Caco-2 (cell line): ENCODE data around the gene CAMK2G. TPM values are rescaled to one million over a fixed set of nuclear protein-coding genes. Genes with fewer than 3 reads are reported as not detected.

Experiments used
- BruUV-seq: library from RNA; stranded (reverse); fragments of 400-500 nt; replicated peaks from 2 replicates; lab custom pipeline; 2021; lab: Mats Ljungman, UMichigan
- CTCF ChIA-PET: fragments of 300-600 bp; sonication (Branson Sonifier 250); formaldehyde crosslinking; loops from one replicate; lab custom pipeline; 2022; ENCODE audit warnings: antibody characterized with exemption; lab: Charles Lee
- POLR2A ChIA-PET: fragments of 300-600 bp; sonication (Branson Sonifier 250); formaldehyde crosslinking; loops from one replicate; lab custom pipeline; 2022; ENCODE audit warnings: antibody characterized with exemption; lab: Charles Lee
- DNase-seq, 2 experiments: peaks; one replicate each; pipeline versions ENCODE4 v3.0.0 to v3.0.0-alpha.2; 2020 to 2022
- H3K27me3 ChIP-seq: replicated peaks from 2 replicates; pipeline ENCODE4 v1.6.0; 2011; ENCODE audit warnings: low read length; ENCODE audit not compliant: control insufficient read depth, insufficient read depth
- H3K36me3 ChIP-seq: 2 replicates; pipeline ENCODE4 v1.5.1; 2011; ENCODE audit warnings: low read length; ENCODE audit not compliant: control insufficient read depth, insufficient read depth
- H3K4me1 ChIP-seq: fragments of 250-450 bp; sonication (Bioruptor Pico); 2 replicates; pipeline ENCODE4 v1.5.1; 2020; ENCODE audit warnings: mild to moderate bottlenecking
- H3K4me3 ChIP-seq: 2 replicates; pipeline ENCODE4 v1.5.1; 2011; ENCODE audit warnings: low read depth, mild to moderate bottlenecking, control low read depth, low read length
- H3K9me3 ChIP-seq: fragments of 250-450 bp; sonication (Bioruptor Pico); 2 replicates; pipeline ENCODE4 v1.5.1; 2020; ENCODE audit warnings: mild to moderate bottlenecking, moderate library complexity
- H3K27ac Mint-ChIP-seq: one replicate; pipeline ENCODE4 v1.8.0; 2022; ENCODE audit warnings: mixed read lengths; ENCODE audit not compliant: unreplicated experiment
- H3K27me3 Mint-ChIP-seq: one replicate; pipeline ENCODE4 v1.8.0; 2022; ENCODE audit warnings: mixed read lengths; ENCODE audit not compliant: insufficient read depth, unreplicated experiment
- H3K36me3 Mint-ChIP-seq: one replicate; pipeline ENCODE4 v1.8.0; 2022; ENCODE audit warnings: mild to moderate bottlenecking, mixed read lengths; ENCODE audit not compliant: insufficient read depth, unreplicated experiment
- H3K4me1 Mint-ChIP-seq: one replicate; pipeline ENCODE4 v1.8.0; 2022; ENCODE audit warnings: low read depth, mixed read lengths; ENCODE audit not compliant: unreplicated experiment
- H3K4me3 Mint-ChIP-seq: one replicate; pipeline ENCODE4 v1.8.0; 2022; ENCODE audit warnings: mild to moderate bottlenecking, moderate library complexity, mixed read lengths; ENCODE audit not compliant: unreplicated experiment
- H3K9me3 Mint-ChIP-seq: one replicate; pipeline ENCODE4 v1.8.0; 2022; ENCODE audit warnings: mixed read lengths; ENCODE audit not compliant: unreplicated experiment
- intact Hi-C: fragments of 100-400 bp; cut with micrococcal nuclease; formaldehyde crosslinking; loops from one replicate; pipeline ENCODE4 v1.10.0; 2022; ENCODE audit not compliant: unreplicated experiment
- total RNA-seq: library from RNA; stranded (reverse); gene quantifications from 2 replicates; pipeline ENCODE4 v1.2.3, GENCODE V29; 2022
- TF ChIP-seq, protein P1 (sequence below), 2 experiments: fragments of 200-600 bp in 1 of 2; IDR thresholded peaks; 1 replicate in 1 of 2; 2 replicates in 1 of 2; pipeline versions ENCODE4 v1.5.1 to v1.8.0; 2011 to 2022; ENCODE audit warnings: antibody characterized with exemption in 1 of 2, control low read depth in 1 of 2, inconsistent platforms in 1 of 2, low read depth in 1 of 2, low read length in 1 of 2, mild to moderate bottlenecking in 1 of 2, moderate library complexity in 1 of 2; ENCODE audit not compliant: insufficient read depth in 1 of 2, severe bottlenecking in 1 of 2, unreplicated experiment in 1 of 2

CAMK2G gene
- total RNA-seq, 1 experiment from 2014 or later = 78.8 TPM

DNA sequence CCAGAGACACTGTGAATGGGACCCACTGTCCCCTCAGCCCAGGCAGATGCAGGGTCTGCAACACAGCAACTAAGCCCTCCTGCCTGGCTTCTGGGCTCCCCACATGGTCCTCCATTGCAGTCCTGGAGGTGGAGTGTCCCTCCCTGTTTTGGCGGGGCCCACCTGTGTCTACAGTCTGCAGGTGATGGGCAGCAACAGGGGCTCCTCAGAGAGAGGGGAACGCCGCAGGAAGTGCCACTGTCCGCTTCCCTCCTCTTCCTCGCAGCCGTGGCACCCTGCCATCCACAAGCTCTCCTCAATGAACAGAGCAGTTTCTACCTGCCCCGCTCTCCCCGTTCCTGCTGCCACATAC lies 9.3 kb downstream of the CAMK2G start:
- H3K9me3 ChIP-seq = no peaks in the 10 kb centered on the region
- POLR2A ChIA-PET = interaction anchor here (0.7 kb wide), 1 partner anchor 15 kb away, joined by 3 read pairs; no protein-coding TSS in a partner anchor
- H3K9me3 Mint-ChIP-seq = no peaks in the 10 kb centered on the region
- BruUV-seq = no TSS peak
- no peak overlapping the region for H3K4me3 Mint-ChIP-seq
- no peaks in the 10 kb centered on the region for H3K4me1 Mint-ChIP-seq
- H3K4me1 ChIP-seq = peaks cover 5% of the 10 kb centered on the region; the same call in 1 of the 2 replicates
- H3K4me3 ChIP-seq = no peak overlapping the region
- H3K27ac Mint-ChIP-seq = no peak overlapping the region
- DNase-seq = no peak
- peaks cover 9% of the 10 kb centered on the region for H3K36me3 ChIP-seq
- no peaks in the 10 kb centered on the region for H3K27me3 ChIP-seq
- intact Hi-C loops = no loop called here
- TF ChIP-seq, protein P1, sequence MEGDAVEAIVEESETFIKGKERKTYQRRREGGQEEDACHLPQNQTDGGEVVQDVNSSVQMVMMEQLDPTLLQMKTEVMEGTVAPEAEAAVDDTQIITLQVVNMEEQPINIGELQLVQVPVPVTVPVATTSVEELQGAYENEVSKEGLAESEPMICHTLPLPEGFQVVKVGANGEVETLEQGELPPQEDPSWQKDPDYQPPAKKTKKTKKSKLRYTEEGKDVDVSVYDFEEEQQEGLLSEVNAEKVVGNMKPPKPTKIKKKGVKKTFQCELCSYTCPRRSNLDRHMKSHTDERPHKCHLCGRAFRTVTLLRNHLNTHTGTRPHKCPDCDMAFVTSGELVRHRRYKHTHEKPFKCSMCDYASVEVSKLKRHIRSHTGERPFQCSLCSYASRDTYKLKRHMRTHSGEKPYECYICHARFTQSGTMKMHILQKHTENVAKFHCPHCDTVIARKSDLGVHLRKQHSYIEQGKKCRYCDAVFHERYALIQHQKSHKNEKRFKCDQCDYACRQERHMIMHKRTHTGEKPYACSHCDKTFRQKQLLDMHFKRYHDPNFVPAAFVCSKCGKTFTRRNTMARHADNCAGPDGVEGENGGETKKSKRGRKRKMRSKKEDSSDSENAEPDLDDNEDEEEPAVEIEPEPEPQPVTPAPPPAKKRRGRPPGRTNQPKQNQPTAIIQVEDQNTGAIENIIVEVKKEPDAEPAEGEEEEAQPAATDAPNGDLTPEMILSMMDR (IDR thresholded peaks at IDR 0.05; ENCODE audit: insufficient read depth in 1 of 2, low read depth in 1 of 2, low read length in 1 of 2, severe bottlenecking in 1 of 2, unreplicated experiment in 1 of 2) = no peak
- peaks cover 86% of the 10 kb centered on the region for H3K36me3 Mint-ChIP-seq
- CTCF ChIA-PET = no interaction called here
- no peaks in the 10 kb centered on the region for H3K27me3 Mint-ChIP-seq

GRCh38 chr10:73864229-73864628 lies 10.1 kb downstream of the CAMK2G start:
- CTCF ChIA-PET = interaction anchor here (0.7 to 1.4 kb wide), 3 partner anchors 8 to 22 kb away, joined by 3 to 8 read pairs (median 3); no protein-coding TSS in a partner anchor
- peaks cover 9% of the 10 kb centered on the region for H3K36me3 ChIP-seq

GRCh38 chr10:73863039-73863817 lies 11.1 kb downstream of the CAMK2G start:
- no TSS peak for BruUV-seq

More at GRCh38 chr10:73864229-73864628, 10.1 kb downstream of the CAMK2G start:
- no peak for DNase-seq
- BruUV-seq = no TSS peak
- no peaks in the 10 kb centered on the region for H3K27me3 ChIP-seq
- Mint-ChIP-seq H3K4me1 (no peaks in the 10 kb centered on the region), H3K27me3 (no peaks in the 10 kb centered on the region), H3K4me3 (no peak overlapping the region), H3K9me3 (no peaks in the 10 kb centered on the region), H3K36me3 (peaks cover 87% of the 10 kb centered on the region), H3K27ac (no peak overlapping the region)
- POLR2A ChIA-PET = interaction anchor here (0.7 kb wide), 1 partner anchor 14 kb away, joined by 3 read pairs; no protein-coding TSS in a partner anchor
- intact Hi-C loops = no loop called here
- no peak overlapping the region for H3K4me3 ChIP-seq
- H3K4me1 ChIP-seq = no peaks in the 10 kb centered on the region
- TF ChIP-seq, protein P1 (IDR thresholded peaks at IDR 0.05; ENCODE audit: insufficient read depth in 1 of 2, low read depth in 1 of 2, low read length in 1 of 2, severe bottlenecking in 1 of 2, unreplicated experiment in 1 of 2) = no peak
- no peaks in the 10 kb centered on the region for H3K9me3 ChIP-seq

More at GRCh38 chr10:73863039-73863817, 11.1 kb downstream of the CAMK2G start:
- H3K36me3 ChIP-seq = peaks cover 9% of the 10 kb centered on the region
- no peak for DNase-seq
- Mint-ChIP-seq H3K27ac (no peak overlapping the region), H3K4me3 (no peak overlapping the region), H3K4me1 (no peaks in the 10 kb centered on the region), H3K27me3 (no peaks in the 10 kb centered on the region), H3K36me3 (peaks cover 88% of the 10 kb centered on the region), H3K9me3 (no peaks in the 10 kb centered on the region)
- no peak overlapping the region for H3K4me3 ChIP-seq
- CTCF ChIA-PET = interaction anchor here (0.6 to 1.4 kb wide), 4 partner anchors 9 to 25 kb away, joined by 3 to 8 read pairs (median 3); no protein-coding TSS in a partner anchor
- POLR2A ChIA-PET = interaction anchor here (0.6 kb wide), 1 partner anchor 133 kb away, joined by 3 read pairs; no protein-coding TSS in a partner anchor
- no peaks in the 10 kb centered on the region for H3K27me3 ChIP-seq
- H3K4me1 ChIP-seq = no peaks in the 10 kb centered on the region
- TF ChIP-seq, protein P1 (IDR thresholded peaks at IDR 0.05; ENCODE audit: insufficient read depth in 1 of 2, low read depth in 1 of 2, low read length in 1 of 2, severe bottlenecking in 1 of 2, unreplicated experiment in 1 of 2) = no peak
- intact Hi-C loops = no loop called here
- no peaks in the 10 kb centered on the region for H3K9me3 ChIP-seq
